PFSK-1 (cell line): ENCODE measurements around the gene BCAS3.

Experiments
- FOXP2 ChIP-seq: optimal IDR thresholded peaks from 2 replicates; pipeline ENCODE3; 2011; ENCODE audit warnings: borderline replicate concordance, control low read depth, inconsistent platforms; ENCODE audit not compliant: insufficient read depth; ENCODE audit errors: extremely low read length, extremely low read depth
- POLR2AphosphoS5 ChIP-seq: IDR thresholded peaks from 2 replicates; pipeline ENCODE4 v1.6.1; 2012; ENCODE audit warnings: low read depth, mild to moderate bottlenecking, control low read depth, low read length, moderate library complexity
- SIN3A ChIP-seq: IDR thresholded peaks from 2 replicates; pipeline ENCODE4 v1.6.1; 2012; ENCODE audit warnings: mild to moderate bottlenecking, low read length, moderate library complexity, borderline replicate concordance; ENCODE audit not compliant: insufficient read depth
- TAF1 ChIP-seq: IDR thresholded peaks from 2 replicates; pipeline ENCODE4 v1.6.1; 2012; ENCODE audit warnings: low read length, control low read depth, borderline replicate concordance; ENCODE audit not compliant: insufficient read depth
- TF ChIP-seq, protein P1 (sequence below), 2 experiments: IDR thresholded peaks; 2 replicates each; pipeline versions ENCODE4 v1.6.1 to v1.8.0; 2011 to 2012; ENCODE audit warnings: low read depth in 2 of 2, low read length in 2 of 2, control low read depth in 1 of 2, inconsistent platforms in 1 of 2, mild to moderate bottlenecking in 1 of 2, moderate library complexity in 1 of 2; ENCODE audit not compliant: insufficient read depth in 1 of 2

The BCAS3 gene

DNA sequence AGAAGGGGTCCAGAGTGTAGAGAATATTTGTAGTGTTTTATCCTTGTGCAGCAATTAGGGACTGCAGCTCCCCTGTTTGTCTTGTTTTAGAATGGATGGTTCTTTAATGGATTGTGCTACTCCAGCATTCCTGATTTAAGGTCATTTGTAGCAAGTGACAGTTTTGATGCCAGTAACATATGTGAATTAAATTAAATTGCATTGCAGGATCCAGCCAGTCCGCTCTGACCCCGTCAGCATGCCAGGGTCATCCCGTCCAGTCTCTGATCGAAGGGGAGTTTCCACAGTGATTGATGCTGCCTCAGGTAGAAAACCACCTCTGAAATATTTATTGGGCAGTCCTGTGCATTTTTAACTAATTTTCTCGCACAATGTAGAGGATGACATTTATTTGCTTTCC lies 406.6 kb downstream of the BCAS3 start:
- TF ChIP-seq FOXP2 (no peak), SIN3A (no peak), TAF1 (no peak), POLR2AphosphoS5 (no peak)
- TF ChIP-seq, protein P1, sequence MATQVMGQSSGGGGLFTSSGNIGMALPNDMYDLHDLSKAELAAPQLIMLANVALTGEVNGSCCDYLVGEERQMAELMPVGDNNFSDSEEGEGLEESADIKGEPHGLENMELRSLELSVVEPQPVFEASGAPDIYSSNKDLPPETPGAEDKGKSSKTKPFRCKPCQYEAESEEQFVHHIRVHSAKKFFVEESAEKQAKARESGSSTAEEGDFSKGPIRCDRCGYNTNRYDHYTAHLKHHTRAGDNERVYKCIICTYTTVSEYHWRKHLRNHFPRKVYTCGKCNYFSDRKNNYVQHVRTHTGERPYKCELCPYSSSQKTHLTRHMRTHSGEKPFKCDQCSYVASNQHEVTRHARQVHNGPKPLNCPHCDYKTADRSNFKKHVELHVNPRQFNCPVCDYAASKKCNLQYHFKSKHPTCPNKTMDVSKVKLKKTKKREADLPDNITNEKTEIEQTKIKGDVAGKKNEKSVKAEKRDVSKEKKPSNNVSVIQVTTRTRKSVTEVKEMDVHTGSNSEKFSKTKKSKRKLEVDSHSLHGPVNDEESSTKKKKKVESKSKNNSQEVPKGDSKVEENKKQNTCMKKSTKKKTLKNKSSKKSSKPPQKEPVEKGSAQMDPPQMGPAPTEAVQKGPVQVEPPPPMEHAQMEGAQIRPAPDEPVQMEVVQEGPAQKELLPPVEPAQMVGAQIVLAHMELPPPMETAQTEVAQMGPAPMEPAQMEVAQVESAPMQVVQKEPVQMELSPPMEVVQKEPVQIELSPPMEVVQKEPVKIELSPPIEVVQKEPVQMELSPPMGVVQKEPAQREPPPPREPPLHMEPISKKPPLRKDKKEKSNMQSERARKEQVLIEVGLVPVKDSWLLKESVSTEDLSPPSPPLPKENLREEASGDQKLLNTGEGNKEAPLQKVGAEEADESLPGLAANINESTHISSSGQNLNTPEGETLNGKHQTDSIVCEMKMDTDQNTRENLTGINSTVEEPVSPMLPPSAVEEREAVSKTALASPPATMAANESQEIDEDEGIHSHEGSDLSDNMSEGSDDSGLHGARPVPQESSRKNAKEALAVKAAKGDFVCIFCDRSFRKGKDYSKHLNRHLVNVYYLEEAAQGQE (IDR thresholded peaks at IDR 0.05; ENCODE audit: insufficient read depth in 1 of 2, low read depth in 2 of 2, low read length in 2 of 2): no peak

DNA sequence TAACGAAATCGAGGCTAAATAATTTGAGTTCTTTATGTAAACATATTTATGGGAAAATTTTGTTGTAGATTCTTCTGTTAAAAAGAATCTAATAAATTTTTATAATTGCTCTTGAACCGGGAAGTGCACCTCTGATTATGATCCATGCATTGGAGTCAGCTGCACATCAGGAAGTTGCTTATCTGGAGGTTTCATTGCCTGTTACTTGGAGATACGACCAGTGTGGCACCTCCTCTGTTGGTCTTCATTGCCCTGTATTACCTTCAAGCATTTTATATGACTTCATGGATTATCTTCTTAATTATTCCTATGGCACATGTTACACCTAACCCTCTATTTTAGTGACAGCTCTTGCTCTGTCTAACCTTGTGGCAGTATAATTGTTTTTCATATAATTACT lies 409.4 kb downstream of the BCAS3 start:
- TF ChIP-seq TAF1 (no peak), POLR2AphosphoS5 (no peak), FOXP2 (no peak), SIN3A (no peak)

DNA sequence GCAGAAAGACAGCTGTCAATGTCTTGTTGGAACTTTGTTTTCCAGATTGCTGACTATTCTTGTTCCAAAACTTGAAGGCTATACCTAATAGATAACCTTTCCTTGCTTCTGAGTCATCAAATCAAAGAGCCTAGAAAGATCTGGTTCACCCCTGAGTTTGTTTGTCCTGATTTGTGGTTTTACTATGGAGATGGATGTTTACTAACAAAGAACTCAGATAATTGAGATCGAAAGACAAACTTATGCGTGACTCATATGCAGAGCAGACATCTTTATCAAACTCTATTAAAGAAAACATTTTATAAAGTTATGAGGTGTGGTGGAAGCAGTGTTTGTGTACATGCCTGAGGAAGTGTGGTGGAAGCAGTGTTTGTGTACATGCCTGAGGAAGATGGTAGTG lies 410.9 kb downstream of the BCAS3 start:
- TF ChIP-seq, protein P1 (IDR thresholded peaks at IDR 0.05; ENCODE audit: insufficient read depth in 1 of 2, low read depth in 2 of 2, low read length in 2 of 2): no peak
- TF ChIP-seq TAF1 (no peak), SIN3A (no peak), FOXP2 (no peak), POLR2AphosphoS5 (no peak)

DNA sequence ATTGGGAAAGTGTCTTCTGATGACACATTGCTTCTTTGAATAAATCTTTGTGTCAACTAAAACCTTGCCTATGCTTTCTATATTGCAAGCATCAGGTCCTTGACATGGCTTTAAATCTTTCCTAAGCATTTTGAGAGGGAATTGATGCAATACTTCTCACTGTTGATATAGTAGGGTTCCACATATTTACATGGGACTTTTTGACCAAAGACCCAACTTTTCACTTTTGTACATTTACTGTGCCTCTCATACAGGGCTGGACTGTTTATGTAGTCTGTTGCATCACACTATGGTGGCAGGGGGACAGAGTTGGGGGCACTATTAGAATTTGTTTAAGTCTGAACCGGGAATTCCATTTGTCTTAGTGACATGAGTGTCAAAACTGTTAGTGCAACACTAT lies 413.4 kb downstream of the BCAS3 start:
- TF ChIP-seq, protein P1 (IDR thresholded peaks at IDR 0.05; ENCODE audit: insufficient read depth in 1 of 2, low read depth in 2 of 2, low read length in 2 of 2): no peak
- TF ChIP-seq FOXP2 (no peak), TAF1 (no peak), POLR2AphosphoS5 (no peak), SIN3A (no peak)

DNA sequence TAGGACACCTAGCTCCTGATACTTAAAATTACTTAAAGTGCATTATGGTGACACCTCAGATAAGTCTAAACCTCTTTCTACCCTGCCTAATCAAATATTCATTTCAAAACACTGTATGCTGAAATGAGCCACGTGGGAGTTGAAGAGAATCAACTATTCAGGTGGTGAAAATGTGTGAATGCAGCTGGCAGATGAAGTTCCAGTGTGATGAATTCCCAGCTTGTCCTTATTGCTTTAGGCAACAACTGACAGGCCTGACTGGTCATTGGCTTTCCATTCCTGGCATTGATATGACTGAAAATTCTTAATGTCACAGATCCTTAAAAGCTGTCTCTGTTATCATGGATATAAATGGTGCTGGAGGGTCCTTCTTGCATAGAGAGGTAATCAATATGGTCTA lies 420.1 kb downstream of the BCAS3 start:
- TF ChIP-seq SIN3A: no peak
- no peak for TF ChIP-seq POLR2AphosphoS5
- no peak for TF ChIP-seq TAF1
- no peak for TF ChIP-seq FOXP2

DNA sequence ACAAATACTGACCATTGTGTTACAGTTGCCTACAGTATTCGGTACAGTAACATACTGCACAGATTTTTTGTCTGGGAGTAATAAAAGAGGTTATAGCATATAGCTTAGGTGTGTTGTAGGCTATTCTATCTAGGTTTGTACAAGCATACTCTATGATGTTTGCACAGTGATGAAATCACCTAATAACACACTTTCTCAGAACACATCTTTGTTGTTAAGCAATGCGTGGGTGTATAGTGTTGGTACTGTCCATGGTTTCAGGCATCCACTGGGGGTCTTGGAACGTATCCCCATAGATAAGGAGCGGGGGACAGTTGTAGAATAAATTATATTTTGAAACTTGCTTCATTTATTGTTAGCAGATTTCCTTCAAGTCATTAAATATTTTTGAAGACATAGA lies 428.7 kb downstream of the BCAS3 start:
- TF ChIP-seq SIN3A: no peak
- no peak for TF ChIP-seq POLR2AphosphoS5
- TF ChIP-seq, protein P1 (IDR thresholded peaks at IDR 0.05; ENCODE audit: insufficient read depth in 1 of 2, low read depth in 2 of 2, low read length in 2 of 2): peak in 1 of 2 experiments; percentile 56; a peak in 2 of 4 replicates
